ENCODE measurements around the gene LCOR. TPM values are rescaled to one million over a fixed set of nuclear protein-coding genes. Genes with fewer than 3 reads are reported as not detected.

The LCOR gene
- total RNA-seq, 1 donor from 2014 or later = 35.3 TPM

DNA sequence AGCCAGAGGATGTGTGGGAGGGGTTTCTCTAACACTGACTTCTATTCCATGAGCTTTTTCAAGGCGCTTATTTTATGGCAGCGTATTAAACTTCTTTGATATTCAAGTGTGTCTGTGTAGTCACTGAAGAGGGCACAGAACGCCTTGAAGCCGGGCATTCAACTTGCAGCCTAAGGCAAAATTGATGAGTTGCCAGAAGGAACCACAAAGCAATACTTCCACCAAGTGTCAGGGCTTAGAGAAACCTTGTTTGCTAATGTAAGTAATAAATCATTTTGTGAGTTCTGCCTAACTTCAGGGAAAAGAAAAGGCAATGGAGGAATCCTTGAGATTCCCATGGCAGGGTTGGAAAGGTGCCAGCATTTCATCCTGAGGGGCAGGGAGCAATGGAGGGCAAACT lies 163.8 kb downstream of the LCOR start:
- H3K4me1 ChIP-seq = no peaks in the 10 kb centered on the region
- DNase-seq (ENCODE audit: low spot score) = no peak
- no peaks in the 10 kb centered on the region for H3K79me2 ChIP-seq (ENCODE audit: low read depth)
- no peaks in the 10 kb centered on the region for H3K27me3 Mint-ChIP-seq (ENCODE audit: insufficient read depth, low read depth)
- H3K27me3 ChIP-seq = no peaks in the 10 kb centered on the region
- no peaks in the 10 kb centered on the region for H3K9me3 ChIP-seq (ENCODE audit: low read depth)
- no peaks in the 10 kb centered on the region for H3K36me3 Mint-ChIP-seq
- TF ChIP-seq CTCF (IDR thresholded peaks at IDR 0.05) (no peak), EZH2 (IDR thresholded peaks at IDR 0.05) (no peak), EZH2phosphoT487 (IDR thresholded peaks at IDR 0.05) (no peak)
- no peaks in the 10 kb centered on the region for H3K36me3 ChIP-seq
- H3F3A ChIP-seq (ENCODE audit: low read depth) = no peaks in the 10 kb centered on the region
- H3K4me1 Mint-ChIP-seq = peaks cover 2% of the 10 kb centered on the region
- no peak overlapping the region for H3K4me3 ChIP-seq
- H3K9me3 Mint-ChIP-seq = no peaks in the 10 kb centered on the region
- no peaks in the 10 kb centered on the region for H4K20me1 ChIP-seq (ENCODE audit: low read depth)
- H3K4me3 Mint-ChIP-seq = no peak overlapping the region
- H3K27ac ChIP-seq = no peak overlapping the region
- H3K27ac Mint-ChIP-seq = no peak overlapping the region
- H3K4me2 ChIP-seq = no peak overlapping the region
- no peak overlapping the region for H3K9ac ChIP-seq
- H2AFZ ChIP-seq (replicated peaks) = no peak overlapping the region

DNA sequence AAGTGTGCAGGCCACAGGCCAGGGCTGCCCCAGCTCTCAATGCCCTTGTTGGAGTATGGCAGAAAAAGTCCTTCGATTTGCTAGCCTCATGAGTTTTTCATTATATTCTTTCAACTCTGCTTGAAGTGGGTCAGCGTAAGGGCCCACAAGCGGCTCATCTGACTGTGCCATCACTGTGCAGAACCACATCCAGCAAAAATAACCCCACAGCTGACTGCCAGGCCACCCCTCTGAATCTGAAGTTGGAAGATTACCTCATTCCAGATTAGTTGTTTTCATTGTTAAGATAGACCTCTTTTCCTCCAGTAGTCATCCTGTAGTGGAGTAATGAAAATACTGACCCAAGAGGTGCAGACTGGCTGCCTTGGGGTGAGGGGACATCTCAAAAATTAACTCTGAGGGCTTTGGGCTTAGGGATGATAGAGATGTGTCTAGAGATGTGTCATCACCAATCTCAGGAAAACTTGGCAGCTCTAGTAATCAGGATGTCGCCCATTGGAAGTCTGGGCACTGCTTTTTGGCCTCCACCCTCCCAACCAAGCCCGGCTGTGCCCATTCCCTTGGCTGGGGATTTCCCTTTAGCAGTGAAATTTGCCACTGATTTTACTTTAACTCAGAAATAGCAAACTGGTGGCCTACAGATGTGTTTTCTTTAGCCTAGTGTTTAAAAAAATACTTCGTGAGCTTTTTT lies 164.3 kb downstream of the LCOR start:
- no peaks in the 10 kb centered on the region for H3K4me1 ChIP-seq
- H4K20me1 ChIP-seq (ENCODE audit: low read depth) = no peaks in the 10 kb centered on the region
- no peak overlapping the region for H2AFZ ChIP-seq (replicated peaks)
- H3K4me3 ChIP-seq = no peak overlapping the region
- H3K36me3 Mint-ChIP-seq = no peaks in the 10 kb centered on the region
- no peaks in the 10 kb centered on the region for H3K9me3 Mint-ChIP-seq
- H3K4me2 ChIP-seq = no peak overlapping the region
- no peaks in the 10 kb centered on the region for H3F3A ChIP-seq (ENCODE audit: low read depth)
- no peak for DNase-seq (ENCODE audit: low spot score)
- no peaks in the 10 kb centered on the region for H3K27me3 ChIP-seq
- no peaks in the 10 kb centered on the region for H3K9me3 ChIP-seq (ENCODE audit: low read depth)
- H3K4me1 Mint-ChIP-seq = peaks cover 2% of the 10 kb centered on the region
- TF ChIP-seq EZH2phosphoT487 (IDR thresholded peaks at IDR 0.05) = no peak
- TF ChIP-seq EZH2 (IDR thresholded peaks at IDR 0.05) = no peak
- no peak for TF ChIP-seq CTCF (IDR thresholded peaks at IDR 0.05)
- H3K9ac ChIP-seq = no peak overlapping the region
- H3K27ac Mint-ChIP-seq = no peak overlapping the region
- no peak overlapping the region for H3K27ac ChIP-seq
- H3K4me3 Mint-ChIP-seq = no peak overlapping the region
- no peaks in the 10 kb centered on the region for H3K79me2 ChIP-seq (ENCODE audit: low read depth)
- no peaks in the 10 kb centered on the region for H3K36me3 ChIP-seq
- H3K27me3 Mint-ChIP-seq (ENCODE audit: insufficient read depth, low read depth) = no peaks in the 10 kb centered on the region

- Histone ChIP-seq H3K4me1 (no peaks in the 10 kb centered on the region), H3K4me3 (no peak overlapping the region), H3K79me2 (ENCODE audit: low read depth) (no peaks in the 10 kb centered on the region), H3K27me3 (no peaks in the 10 kb centered on the region), H2AFZ (replicated peaks) (no peak overlapping the region), H3K9me3 (ENCODE audit: low read depth) (no peaks in the 10 kb centered on the region), H3F3A (ENCODE audit: low read depth) (no peaks in the 10 kb centered on the region), H3K36me3 (no peaks in the 10 kb centered on the region), H3K27ac (no peak overlapping the region), H3K4me2 (no peak overlapping the region), H3K9ac (no peak overlapping the region), H4K20me1 (ENCODE audit: low read depth) (no peaks in the 10 kb centered on the region)
- no peaks in the 10 kb centered on the region for H3K9me3 Mint-ChIP-seq
- no peaks in the 10 kb centered on the region for H3K36me3 Mint-ChIP-seq
- TF ChIP-seq EZH2phosphoT487 (IDR thresholded peaks at IDR 0.05) (no peak), CTCF (IDR thresholded peaks at IDR 0.05) (no peak), EZH2 (IDR thresholded peaks at IDR 0.05) (no peak)
- peaks cover 2% of the 10 kb centered on the region for H3K4me1 Mint-ChIP-seq
- DNase-seq (ENCODE audit: low spot score) = no peak
- no peak overlapping the region for H3K4me3 Mint-ChIP-seq
- H3K27ac Mint-ChIP-seq = no peak overlapping the region
- H3K27me3 Mint-ChIP-seq (ENCODE audit: insufficient read depth, low read depth) = no peaks in the 10 kb centered on the region
These were observed 166.3 kb downstream of the LCOR start for GRCh38 chr10:96998329-96998888.

All from neural progenitor cell (in vitro differentiated cells).